HG03439 (cell line): ENCODE measurements around the gene HDAC10.
A peak's percentile ranks its signal among the peaks of the same experiment; 100 is the strongest.

ENCODE experiments used
- ATAC-seq: cut with Tn5 transposase; IDR thresholded peaks from one replicate; pipeline ENCODE4 v1.9.1; 2021; ENCODE audit warnings: mild to moderate bottlenecking, moderate library complexity; ENCODE audit not compliant: unreplicated experiment

Gene HDAC10

GRCh38 chr22:50204571-50204970 lies 46.5 kb downstream of the HDAC10 start:
- ATAC-seq = no peak

DNA sequence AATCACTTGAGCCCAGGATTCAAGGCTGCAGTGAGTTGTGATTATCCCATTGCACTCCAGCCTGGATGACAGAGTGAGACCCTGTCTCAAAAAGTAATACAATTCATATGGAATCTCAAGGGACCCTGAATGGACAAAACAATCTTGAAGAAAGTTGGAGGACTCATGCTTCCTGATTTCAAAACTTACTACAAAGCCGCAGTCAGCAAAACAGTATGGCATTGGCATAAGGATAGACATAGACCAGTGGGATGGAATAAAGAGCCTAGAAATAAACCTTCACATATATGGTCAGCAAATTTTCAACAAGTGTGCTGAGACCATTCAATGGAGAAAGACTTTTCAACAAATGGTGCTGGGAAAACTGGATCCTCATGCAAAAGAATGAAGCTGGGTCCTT lies 47.8 kb downstream of the HDAC10 start:
- ATAC-seq = no peak

DNA sequence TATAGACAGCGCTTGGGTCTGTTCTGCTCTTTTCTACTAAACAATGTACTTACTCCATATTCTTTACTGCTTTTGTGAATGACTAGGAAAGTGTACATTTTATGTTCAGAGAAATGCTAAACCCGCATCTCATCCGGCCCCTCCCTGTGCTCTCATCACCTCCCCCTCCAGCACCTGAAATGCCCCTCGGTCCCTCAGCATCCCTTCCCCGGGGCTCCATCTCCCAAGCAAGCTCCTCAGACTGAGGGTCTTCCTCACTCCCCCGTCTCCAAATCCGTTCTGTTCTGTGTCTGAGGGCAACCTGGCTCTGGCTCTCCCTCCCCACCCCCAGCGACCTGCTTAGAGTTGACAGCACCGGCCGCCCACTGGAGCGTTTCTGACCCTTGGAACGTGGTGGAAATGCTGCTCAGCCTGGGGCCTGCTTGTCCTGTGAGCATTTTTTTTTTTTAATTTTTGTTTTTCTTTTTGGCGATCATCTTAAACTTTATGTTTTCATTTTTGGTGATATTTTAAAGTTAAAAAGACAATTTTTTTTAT lies 48.9 kb downstream of the HDAC10 start:
- no peak for ATAC-seq

DNA sequence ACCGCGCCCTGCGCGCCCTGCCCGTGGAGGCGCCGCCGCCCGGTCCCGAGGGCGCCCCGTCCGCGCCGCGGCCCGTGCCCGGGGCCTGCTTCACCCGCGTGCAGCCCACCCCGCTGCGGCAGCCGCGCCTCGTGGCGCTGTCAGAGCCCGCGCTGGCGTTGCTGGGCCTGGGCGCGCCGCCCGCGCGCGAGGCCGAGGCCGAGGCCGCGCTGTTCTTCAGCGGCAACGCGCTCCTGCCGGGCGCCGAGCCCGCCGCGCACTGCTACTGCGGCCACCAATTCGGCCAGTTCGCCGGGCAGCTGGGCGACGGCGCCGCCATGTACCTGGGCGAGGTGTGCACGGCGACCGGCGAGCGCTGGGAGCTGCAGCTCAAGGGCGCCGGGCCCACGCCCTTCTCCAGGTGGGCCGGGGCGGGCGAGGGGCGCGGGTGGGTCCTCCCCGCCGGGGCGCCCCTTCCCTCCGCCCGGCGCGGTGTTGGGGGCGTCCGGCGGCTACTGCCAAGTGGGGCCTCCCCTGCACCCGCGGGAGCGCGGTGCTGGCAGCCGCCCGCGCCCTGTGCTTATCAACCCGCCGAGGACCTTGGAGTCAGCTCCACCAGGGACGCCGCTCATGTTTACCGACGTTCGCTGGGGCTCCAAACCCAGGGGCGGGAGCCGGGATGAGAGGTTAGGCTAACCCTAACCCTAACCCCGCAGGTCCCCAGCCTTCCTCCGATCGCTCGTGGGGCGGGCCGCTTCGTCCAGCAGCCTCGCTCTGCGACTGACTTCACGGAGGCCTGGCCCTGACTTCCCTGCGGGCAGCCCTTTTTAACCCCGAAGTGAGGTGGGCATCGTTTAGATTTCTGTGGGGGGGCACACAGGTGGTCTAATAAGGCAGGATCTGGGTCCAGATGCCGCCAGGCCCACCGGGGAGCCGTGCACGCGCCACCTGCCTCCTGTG lies 49.6 kb downstream of the HDAC10 start:
- peak; percentile 27 for ATAC-seq

DNA sequence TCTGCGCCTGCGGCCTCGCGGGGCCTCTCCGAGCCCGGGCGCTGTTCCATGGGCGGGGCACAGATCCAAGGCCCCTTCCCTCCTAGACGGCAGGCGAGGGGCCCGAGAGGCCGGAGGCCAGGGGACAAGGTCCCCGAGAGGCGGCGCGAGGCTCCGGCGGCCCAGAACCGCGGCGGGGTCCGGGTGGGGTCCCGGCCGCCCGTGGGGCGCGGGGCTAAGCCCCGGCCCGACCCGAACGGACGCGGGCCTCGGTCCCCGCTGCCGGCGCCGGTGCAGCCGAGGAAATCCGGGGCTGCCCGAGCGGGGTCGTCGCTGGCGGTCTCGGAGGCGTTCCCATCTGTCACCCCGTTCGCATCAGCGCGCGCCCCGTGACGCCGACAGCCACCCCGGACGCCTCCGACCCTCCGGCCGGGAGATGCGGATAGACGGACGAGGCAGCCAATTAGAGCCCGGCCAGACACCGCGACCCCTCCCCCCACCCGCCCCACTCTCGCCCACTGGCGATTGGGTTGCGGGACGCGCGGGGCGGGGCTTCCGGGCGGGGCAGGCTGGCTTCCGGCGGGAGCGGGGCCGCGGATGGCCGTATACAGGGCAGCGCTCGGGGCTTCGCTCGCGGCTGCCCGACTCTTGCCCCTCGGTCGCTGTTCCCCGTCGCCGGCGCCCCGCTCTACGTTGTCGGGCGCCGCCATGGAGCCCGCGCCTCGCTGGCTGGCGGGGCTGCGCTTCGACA lies 50.4 kb downstream of the HDAC10 start, which contains the start of gene SELENOO:
Gene SELENOO (plus strand): TSS at position 551 of the 730 bp plus-strand sequence. CDS start 26 bp downstream, at position 577.
- peak; percentile 63 for ATAC-seq

GRCh38 chr22:50199829-50200460 lies 51.1 kb downstream of the HDAC10 start:
- peak; percentile 2 for ATAC-seq

- ATAC-seq = no peak
Measured at GRCh38 chr22:50199251-50199721, 51.8 kb downstream of the HDAC10 start.

DNA sequence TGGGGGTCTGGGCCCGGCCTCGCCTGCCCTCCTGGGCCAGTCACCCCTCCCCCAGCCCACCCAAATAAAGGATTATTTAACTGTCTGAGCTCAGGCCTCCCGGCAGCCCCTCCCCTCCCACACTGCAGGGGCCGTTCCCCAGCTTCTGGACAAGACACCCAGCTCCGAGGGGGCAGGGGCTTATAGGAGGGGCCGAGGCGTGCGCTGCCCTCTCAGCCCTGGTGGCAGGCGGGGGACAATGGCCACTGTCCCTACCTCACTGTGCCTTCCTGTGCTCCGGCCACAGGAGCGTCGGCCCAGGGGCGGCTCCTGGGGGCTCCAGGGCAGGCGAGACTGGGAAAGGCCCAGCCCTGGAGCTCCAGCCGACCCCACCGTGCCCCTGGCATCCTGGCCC lies 52.4 kb downstream of the HDAC10 start:
- no peak for ATAC-seq

DNA sequence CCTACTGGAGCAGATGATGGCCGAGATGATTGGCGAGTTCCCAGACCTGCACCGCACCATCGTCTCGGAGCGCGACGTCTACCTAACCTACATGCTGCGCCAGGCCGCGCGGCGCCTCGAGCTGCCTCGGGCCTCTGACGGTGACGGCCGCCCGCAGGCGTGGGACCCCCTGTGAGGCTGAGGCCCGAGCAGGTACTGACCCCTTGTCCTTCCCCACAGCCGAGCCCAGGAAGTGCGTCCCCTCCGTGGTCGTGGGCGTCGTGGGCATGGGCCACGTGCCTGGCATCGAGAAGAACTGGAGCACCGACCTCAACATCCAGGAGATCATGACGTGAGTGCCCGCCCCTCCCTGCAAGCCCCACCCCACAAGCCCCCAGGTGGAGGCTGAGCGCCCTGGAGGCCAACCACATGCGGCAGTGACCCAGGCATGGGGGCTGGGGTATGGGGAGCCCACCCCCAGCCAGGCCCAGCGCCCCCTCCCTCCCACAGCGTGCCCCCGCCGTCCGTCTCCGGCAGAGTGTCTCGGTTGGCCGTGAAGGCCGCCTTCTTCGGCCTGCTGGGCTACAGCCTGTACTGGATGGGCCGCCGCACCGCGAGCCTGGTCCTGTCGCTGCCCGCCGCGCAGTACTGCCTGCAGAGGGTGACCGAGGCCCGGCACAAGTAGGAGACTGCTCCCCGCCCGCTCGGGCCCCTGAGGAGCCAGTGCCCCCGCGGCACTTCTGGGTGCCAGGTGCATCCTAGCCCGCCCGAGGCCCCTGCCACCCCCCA lies 53.0 kb downstream of the HDAC10 start:
- ATAC-seq = no peak

- no peak for ATAC-seq
Measured at GRCh38 chr22:50197000-50197800, 53.9 kb downstream of the HDAC10 start.

- ATAC-seq = no peak
Measured at GRCh38 chr22:50196256-50196655, 54.8 kb downstream of the HDAC10 start.
